ENCODE data around the gene NDUFAF7.
"Not testable (repeated sequence)": the region's sequence is repeated elsewhere in the genome, so short reads cannot be mapped to it uniquely, and the experiment has no call there.

Gene NDUFAF7, protein sequence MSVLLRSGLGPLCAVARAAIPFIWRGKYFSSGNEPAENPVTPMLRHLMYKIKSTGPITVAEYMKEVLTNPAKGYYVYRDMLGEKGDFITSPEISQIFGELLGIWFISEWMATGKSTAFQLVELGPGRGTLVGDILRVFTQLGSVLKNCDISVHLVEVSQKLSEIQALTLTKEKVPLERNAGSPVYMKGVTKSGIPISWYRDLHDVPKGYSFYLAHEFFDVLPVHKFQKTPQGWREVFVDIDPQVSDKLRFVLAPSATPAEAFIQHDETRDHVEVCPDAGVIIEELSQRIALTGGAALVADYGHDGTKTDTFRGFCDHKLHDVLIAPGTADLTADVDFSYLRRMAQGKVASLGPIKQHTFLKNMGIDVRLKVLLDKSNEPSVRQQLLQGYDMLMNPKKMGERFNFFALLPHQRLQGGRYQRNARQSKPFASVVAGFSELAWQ

DNA sequence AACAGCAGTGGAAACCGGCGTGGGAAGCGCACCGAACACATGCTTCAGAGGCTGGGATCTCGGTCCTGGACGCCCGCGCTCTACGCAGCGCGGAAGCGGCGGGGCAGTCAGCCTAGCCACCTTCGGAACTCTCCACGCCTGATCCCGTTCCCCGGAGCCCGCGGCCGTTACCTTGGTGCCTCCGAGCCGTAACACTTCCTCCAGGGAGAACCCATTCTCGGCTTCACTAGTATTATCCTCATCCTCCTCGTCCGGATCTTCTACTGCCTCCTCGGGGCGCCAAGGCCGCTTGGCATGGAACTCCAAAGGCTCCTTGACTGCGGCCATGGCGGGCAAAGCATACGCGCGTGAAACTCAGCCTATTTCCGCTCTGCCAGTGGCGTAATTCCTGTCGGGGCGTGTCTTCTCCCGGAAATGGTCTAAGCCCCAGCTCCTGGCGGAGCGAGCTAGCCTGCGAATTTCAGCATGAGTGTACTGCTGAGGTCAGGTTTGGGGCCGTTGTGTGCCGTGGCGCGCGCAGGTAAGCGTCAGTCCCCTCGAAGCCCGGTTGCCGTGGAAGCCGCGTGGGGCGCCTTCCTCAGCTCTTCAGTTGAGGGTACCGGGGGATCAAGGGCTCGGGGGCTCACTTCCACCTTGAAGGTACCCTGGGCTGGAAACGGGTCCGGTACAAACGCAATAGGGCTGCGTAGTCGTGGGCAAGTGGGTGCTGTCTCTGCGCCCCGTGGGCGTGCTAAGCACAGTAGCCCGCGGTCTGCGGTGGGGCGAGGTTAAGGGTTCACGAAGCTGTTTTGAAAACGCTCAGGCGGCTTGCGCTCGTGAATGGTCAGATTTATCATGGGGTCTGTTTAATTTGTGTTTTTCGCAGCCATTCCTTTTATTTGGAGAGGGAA is at the start of gene NDUFAF7, which contains the start of gene CEBPZ:
TSS of gene NDUFAF7 (plus strand) at position 418 of the 890 bp plus-strand sequence. CDS start at position 466, 48 bp downstream.
TSS of gene CEBPZ (minus strand) at position 356 of the 890 bp plus-strand sequence. CDS start at position 327, 29 bp downstream.
- Histone ChIP-seq H3K27me3 (ENCODE audit: insufficient read depth, low read length) (no peaks in the 10 kb centered on the region), H3K4me1 (ENCODE audit: insufficient read depth, low read length) (peaks cover 19% of the 10 kb centered on the region), H3K4me3 (ENCODE audit: low read length) (peak within 1 kb of the TSS; percentile 83), H2AFZ (ENCODE audit: low read depth, low read length) (peak within 1 kb of the TSS; percentile 82), H3K9me3 (ENCODE audit: low read length) (no peaks in the 10 kb centered on the region), H3K36me3 (ENCODE audit: insufficient read depth, low read length) (peaks cover 19% of the 10 kb centered on the region)

DNA sequence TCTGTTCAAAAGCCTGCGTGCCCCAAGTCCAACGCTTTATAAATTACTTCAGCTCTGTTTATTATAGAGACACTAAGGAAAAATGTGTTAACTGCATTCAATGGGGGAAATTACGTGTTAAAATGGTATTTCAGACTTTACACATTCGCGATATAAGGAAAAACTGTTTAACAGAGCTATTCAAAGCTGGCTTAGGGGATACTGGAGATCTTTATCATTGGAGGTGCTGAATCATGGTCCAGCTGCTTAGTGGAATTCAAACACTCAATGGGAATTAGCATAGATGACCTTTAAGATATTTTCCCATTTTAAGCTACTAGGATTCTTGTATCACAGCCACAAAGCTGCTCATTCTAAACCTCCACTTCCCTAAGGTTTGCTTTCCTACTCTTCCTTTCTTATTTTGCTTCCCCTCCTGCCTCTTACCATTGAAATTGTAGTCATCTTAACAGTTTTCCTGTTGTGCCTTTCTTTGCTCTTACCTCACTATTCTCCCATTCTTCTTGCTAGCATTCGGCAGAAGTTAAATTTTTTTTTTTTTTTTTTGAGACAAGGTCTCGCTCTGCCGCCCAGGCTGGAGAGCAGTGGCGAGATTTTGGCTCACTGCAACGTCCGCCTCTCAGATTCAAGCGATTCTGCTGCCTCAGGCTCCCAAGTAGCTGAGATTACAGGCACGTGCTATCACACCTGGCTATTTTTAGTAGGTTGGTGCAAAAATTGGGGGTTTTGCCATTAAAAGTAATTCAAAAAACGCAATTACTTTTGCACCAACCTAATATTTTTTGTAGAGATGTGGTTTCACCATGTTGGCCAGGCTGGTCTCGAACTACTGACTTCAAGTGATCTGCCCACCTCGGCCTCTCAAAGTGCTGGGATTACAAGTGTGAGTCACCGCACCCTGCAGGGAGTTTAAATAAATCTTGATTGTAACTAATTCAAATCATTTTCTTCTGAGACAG is 49.5 kb upstream of the NDUFAF7 start:
- no peaks in the 10 kb centered on the region for H3K27me3 ChIP-seq (ENCODE audit: insufficient read depth, low read length)
- H3K4me1 ChIP-seq (ENCODE audit: insufficient read depth, low read length) = no peaks in the 10 kb centered on the region
- no peaks in the 10 kb centered on the region for H3K36me3 ChIP-seq (ENCODE audit: insufficient read depth, low read length)
- no peak overlapping the region for H2AFZ ChIP-seq (ENCODE audit: low read depth, low read length)
- H3K4me3 ChIP-seq (ENCODE audit: low read length) = no peak overlapping the region
- no peaks in the 10 kb centered on the region for H3K9me3 ChIP-seq (ENCODE audit: low read length)

DNA sequence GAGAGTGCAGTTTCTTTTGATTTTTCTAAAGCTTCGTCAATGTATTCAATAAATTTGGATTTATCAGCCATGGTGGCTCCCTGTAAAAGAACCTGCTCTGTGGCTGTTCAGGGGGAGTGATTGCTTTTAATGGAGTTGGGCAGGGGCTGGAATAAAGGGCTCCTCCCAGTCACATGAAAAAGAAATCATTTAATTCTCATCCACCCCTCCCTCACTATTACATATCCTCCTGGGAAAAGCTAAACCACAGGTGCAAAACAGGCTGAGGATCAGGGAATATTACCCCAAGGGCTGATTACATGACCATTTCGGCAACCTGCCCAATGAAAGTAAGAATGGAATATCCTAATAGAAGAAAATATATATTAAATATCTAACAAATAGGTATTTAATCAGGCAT is 42.9 kb upstream of the NDUFAF7 start, which contains the start of gene SULT6B1:
TSS of gene SULT6B1 (minus strand) at position 101 of the 400 bp plus-strand sequence. CDS start at position 71, 30 bp downstream.
- no peaks in the 10 kb centered on the region for H3K27me3 ChIP-seq (ENCODE audit: insufficient read depth, low read length)
- H3K4me1 ChIP-seq (ENCODE audit: insufficient read depth, low read length) = peaks cover 3% of the 10 kb centered on the region
- H3K9me3 ChIP-seq (ENCODE audit: low read length) = no peaks in the 10 kb centered on the region
- H3K4me3 ChIP-seq (ENCODE audit: low read length) = no peak within 1 kb of the TSS
- H2AFZ ChIP-seq (ENCODE audit: low read depth, low read length) = no peak within 1 kb of the TSS
- no peaks in the 10 kb centered on the region for H3K36me3 ChIP-seq (ENCODE audit: insufficient read depth, low read length)

DNA sequence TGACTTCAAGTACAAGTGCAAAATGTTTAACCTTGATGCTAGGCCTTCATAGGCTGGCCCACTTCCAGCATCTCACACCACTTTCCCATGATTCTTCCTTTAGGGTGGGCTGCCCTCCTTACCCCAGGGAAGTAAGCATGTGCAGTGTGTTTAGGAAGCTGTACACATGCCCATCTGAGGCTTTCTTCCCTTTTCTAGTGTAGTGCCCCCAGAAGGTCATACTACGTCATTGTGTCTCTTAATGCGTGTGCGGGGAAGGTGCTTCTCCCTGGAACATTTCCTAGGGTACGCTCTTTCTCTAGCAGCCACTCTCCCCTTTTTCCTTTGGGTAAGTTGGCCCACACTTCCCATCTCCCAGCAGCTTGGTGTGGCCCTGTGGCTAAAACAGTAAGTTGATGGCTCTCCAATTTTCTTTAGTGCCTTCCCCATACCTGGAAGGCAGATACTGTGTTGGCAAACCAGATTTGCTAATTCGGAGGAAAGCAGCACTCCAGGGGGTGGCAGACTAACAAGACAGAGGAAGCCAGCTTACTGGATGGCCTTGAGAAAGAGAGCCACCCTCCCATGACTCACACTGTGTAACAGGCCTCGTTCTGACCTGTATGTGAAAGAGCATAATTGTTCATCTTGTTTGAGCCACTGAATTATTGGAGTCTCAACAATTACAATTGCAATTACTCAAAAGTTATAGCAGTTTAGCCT is 41.9 kb upstream of the NDUFAF7 start:
- Histone ChIP-seq H3K9me3 (ENCODE audit: low read length) (no peaks in the 10 kb centered on the region), H3K36me3 (ENCODE audit: insufficient read depth, low read length) (no peaks in the 10 kb centered on the region), H2AFZ (ENCODE audit: low read depth, low read length) (no peak overlapping the region), H3K27me3 (ENCODE audit: insufficient read depth, low read length) (no peaks in the 10 kb centered on the region), H3K4me1 (ENCODE audit: insufficient read depth, low read length) (peaks cover 3% of the 10 kb centered on the region), H3K4me3 (ENCODE audit: low read length) (no peak overlapping the region)

DNA sequence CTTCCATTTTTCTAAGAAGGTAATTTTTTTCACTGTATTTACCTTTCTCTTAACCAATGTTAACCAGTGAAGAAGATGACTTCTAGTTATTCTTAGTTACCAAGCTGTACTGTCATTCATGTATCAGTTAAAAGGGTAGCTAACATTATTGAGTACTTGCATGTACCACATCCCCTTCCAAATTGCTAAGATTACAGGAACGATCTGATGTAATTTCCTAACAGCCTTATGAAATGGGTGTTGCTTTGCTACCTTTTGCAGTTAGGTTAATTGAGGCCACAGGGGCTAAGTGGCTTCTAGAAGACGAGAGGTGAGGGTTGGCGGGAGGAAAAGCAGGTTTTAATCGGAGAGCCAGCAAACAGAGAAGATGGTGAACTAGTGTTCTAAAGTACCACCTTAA is 41.2 kb upstream of the NDUFAF7 start:
- H3K27me3 ChIP-seq (ENCODE audit: insufficient read depth, low read length) = no peaks in the 10 kb centered on the region
- H3K9me3 ChIP-seq (ENCODE audit: low read length) = no peaks in the 10 kb centered on the region
- H3K4me3 ChIP-seq (ENCODE audit: low read length) = no peak overlapping the region
- peaks cover 3% of the 10 kb centered on the region for H3K4me1 ChIP-seq (ENCODE audit: insufficient read depth, low read length)
- no peak overlapping the region for H2AFZ ChIP-seq (ENCODE audit: low read depth, low read length)
- H3K36me3 ChIP-seq (ENCODE audit: insufficient read depth, low read length) = no peaks in the 10 kb centered on the region

DNA sequence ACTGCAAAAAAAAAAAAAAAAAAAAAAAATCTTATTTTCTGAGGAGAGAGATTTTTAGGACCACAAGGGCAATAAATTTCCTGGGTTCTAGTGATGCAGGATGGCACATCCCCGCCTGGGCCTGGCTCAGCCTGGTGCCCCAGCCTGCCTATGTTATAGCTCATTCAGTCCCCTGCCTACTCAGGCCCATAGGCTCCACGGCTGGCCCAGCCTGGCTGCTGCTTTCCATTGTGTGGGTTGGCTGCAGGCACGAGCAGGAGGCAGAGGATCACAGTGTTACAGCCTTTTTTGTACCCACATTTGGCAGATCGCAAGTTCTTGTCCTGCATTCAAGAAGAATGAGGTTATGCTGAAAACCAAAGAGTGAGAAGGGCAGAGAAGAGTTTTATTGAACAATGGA is 40.2 kb upstream of the NDUFAF7 start:
- H3K27me3 ChIP-seq (ENCODE audit: insufficient read depth, low read length) = no peaks in the 10 kb centered on the region
- H2AFZ ChIP-seq (ENCODE audit: low read depth, low read length) = peak overlapping the region; percentile 8
- H3K9me3 ChIP-seq (ENCODE audit: low read length) = no peaks in the 10 kb centered on the region
- H3K36me3 ChIP-seq (ENCODE audit: insufficient read depth, low read length) = no peaks in the 10 kb centered on the region
- peaks cover 3% of the 10 kb centered on the region for H3K4me1 ChIP-seq (ENCODE audit: insufficient read depth, low read length)
- H3K4me3 ChIP-seq (ENCODE audit: low read length) = no peak overlapping the region

DNA sequence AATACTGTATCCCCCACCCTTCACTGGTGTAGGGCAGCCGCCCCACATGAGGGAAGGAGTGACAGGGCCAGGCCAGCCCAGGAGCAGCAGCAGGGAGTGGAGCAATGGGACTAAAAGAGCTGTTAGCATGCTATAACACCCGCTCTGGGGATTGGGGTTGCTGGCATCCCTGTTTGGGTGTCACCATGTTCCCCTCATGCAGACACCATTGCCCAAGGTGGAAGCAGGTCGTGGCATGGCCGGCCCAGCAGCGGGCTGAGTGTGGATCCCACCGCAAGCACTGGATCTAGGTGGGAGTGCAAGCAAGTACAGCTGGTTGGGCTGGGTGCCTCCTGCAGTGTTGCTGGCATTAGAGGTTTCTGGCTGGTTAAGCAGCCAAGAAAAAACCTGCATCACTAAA is 39.7 kb upstream of the NDUFAF7 start:
- no peaks in the 10 kb centered on the region for H3K27me3 ChIP-seq (ENCODE audit: insufficient read depth, low read length)
- no peaks in the 10 kb centered on the region for H3K9me3 ChIP-seq (ENCODE audit: low read length)
- H3K4me3 ChIP-seq (ENCODE audit: low read length) = no peak overlapping the region
- H3K36me3 ChIP-seq (ENCODE audit: insufficient read depth, low read length) = no peaks in the 10 kb centered on the region
- H3K4me1 ChIP-seq (ENCODE audit: insufficient read depth, low read length) = peaks cover 3% of the 10 kb centered on the region
- peak overlapping the region; percentile 8 for H2AFZ ChIP-seq (ENCODE audit: low read depth, low read length)

DNA sequence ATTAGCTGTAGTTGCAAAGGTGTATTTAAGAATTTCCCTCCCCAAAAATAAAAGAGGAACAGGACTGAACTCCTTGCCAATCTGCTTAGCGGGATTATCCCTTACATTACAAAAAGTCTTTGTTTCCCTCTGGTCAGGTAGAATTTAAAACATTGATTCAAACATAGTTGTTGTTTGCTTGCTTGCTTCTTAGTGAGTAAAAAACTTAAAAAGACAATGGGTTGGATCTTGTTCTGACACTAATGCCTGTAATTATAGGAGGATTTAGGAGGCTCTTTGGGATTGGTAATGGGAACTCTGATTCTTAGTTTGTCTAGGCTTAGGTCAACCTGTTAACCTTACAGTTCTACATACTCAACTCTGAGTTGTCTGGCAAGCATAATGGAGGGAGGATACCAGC is 38.9 kb upstream of the NDUFAF7 start:
- Histone ChIP-seq H3K4me3 (ENCODE audit: low read length) (no peak overlapping the region), H3K4me1 (ENCODE audit: insufficient read depth, low read length) (peaks cover 3% of the 10 kb centered on the region), H3K9me3 (ENCODE audit: low read length) (no peaks in the 10 kb centered on the region), H3K36me3 (ENCODE audit: insufficient read depth, low read length) (no peaks in the 10 kb centered on the region), H2AFZ (ENCODE audit: low read depth, low read length) (no peak overlapping the region), H3K27me3 (ENCODE audit: insufficient read depth, low read length) (no peaks in the 10 kb centered on the region)

DNA sequence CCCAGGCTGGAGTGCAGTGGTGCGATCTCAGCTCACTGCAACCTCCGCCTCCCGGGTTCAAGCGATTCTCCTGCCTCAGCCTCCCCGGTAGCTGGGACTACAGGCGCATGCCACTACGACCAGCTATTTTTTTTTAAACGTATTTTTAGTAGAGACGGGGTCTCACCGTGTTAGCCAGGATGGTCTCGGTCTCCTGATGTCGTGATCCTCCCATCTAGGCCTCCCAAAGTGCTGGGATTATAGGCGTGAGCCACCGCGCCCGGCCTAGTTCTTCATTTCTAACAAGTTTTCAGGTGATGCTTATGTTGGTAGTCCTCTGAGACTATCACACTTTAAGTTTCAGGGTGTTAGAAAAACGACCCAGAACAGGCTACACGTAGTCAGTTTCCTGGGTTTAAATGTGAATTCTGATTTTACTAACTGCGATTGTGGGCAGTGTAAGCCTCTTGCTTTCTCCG is 35.6 kb upstream of the NDUFAF7 start:
- not testable (repeated sequence) for H3K4me1 ChIP-seq (ENCODE audit: insufficient read depth, low read length); H3K4me3 ChIP-seq (ENCODE audit: low read length); H3K36me3 ChIP-seq (ENCODE audit: insufficient read depth, low read length); H3K27me3 ChIP-seq (ENCODE audit: insufficient read depth, low read length); H3K9me3 ChIP-seq (ENCODE audit: low read length); H2AFZ ChIP-seq (ENCODE audit: low read depth, low read length)

DNA sequence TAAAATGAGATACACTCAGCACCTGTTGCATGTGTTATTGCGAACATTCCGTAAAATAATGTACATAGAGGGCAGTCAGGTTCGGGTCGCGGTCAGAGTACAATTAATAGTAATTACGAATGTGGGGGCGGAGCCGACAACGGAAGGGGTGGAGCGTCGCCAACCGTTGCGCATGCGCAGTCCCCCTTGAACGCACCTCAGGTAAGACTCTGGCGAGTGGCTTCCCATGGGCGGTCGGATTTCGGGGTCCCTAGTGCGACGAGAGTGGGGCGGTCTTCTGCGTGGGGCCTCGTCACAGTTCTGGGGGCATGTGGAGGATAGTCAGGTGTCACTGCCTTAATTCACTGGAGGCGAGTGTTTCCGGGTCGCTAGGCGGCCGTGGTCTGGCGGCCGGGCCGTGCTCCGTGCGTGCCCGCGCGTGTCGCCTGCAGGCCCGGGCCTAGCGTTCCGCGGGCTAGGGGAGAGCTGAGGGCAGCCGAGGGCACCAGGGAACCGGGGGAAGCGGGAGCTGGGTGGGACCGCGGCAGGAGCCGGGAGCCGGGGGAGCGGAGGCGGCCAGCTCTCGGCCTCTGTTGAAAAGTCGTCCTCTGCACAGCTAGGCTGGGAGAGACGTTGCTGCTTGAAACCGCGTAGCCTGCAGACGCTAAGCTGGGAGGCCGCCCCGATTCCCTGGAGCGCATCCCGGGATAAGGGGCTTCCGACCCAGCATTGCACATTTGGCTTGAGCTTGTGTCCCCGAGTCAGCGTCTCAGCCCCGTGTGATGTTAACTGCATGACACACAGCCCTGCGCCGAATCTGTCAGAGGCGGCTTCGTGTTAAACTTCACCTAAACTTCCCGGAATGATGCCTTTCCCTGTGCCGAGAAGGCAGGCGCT is 34.9 kb upstream of the NDUFAF7 start, which contains the start of gene CEBPZOS:
TSS of gene CEBPZOS (plus strand) at position 177 of the 876 bp plus-strand sequence. CDS start 3,209 bp downstream, outside the sequence.
- no peaks in the 10 kb centered on the region for H3K4me1 ChIP-seq (ENCODE audit: insufficient read depth, low read length)
- H3K4me3 ChIP-seq (ENCODE audit: low read length) = no peak within 1 kb of the TSS
- no peaks in the 10 kb centered on the region for H3K9me3 ChIP-seq (ENCODE audit: low read length)
- H2AFZ ChIP-seq (ENCODE audit: low read depth, low read length) = no peak within 1 kb of the TSS
- H3K27me3 ChIP-seq (ENCODE audit: insufficient read depth, low read length) = no peaks in the 10 kb centered on the region
- peaks cover 13% of the 10 kb centered on the region for H3K36me3 ChIP-seq (ENCODE audit: insufficient read depth, low read length)

DNA sequence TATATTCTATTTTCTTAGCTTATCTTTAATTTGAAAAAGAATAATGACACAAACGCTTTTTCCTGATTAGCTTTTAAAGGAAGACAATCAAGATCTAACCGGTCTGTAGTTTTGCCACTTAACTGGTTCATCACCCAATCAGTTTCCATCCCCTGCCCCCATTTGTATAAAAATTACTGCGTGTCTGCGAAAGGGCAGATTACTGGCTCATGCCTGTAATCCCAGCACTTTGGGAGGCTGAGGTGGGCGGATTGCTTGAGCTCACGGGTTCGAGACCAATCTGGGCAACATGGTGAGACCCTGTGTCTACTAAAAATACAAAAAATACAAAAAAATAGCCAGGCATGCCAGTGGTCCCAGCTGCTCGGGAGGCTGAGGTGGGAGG is 32.8 kb upstream of the NDUFAF7 start:
- Histone ChIP-seq H3K4me3 (ENCODE audit: low read length) (no peak overlapping the region), H3K36me3 (ENCODE audit: insufficient read depth, low read length) (peaks cover 28% of the 10 kb centered on the region), H3K4me1 (ENCODE audit: insufficient read depth, low read length) (no peaks in the 10 kb centered on the region), H3K27me3 (ENCODE audit: insufficient read depth, low read length) (no peaks in the 10 kb centered on the region), H2AFZ (ENCODE audit: low read depth, low read length) (no peak overlapping the region), H3K9me3 (ENCODE audit: low read length) (peaks cover 3% of the 10 kb centered on the region)
